HepG2 (cell line): Measurements from ENCODE around the gene FAR1. TPM values are rescaled to one million over a fixed set of nuclear protein-coding genes. Genes with fewer than 3 reads are reported as not detected.

Source experiments
- ATAC-seq: fragments of 200-7000 bp; cut with Tn5 transposase; 3 replicates; pipeline ENCODE4 v1.9.1; 2020; ENCODE audit warnings: mild to moderate bottlenecking, moderate library complexity
- BruUV-seq: library from RNA; stranded (reverse); fragments of 400-500 nt; replicated peaks from 2 replicates; lab custom pipeline; 2021; lab: Mats Ljungman, UMichigan
- CTCF ChIA-PET: fragments of 300-600 bp; formaldehyde crosslinking; extraction: SDS; loops from one replicate; lab custom pipeline; 2021; ENCODE audit warnings: low total read pairs, inconsistent platforms, low intra/inter-chr PET ratio; lab: Yijun Ruan, JAX
- POLR2A ChIA-PET: fragments of 350-600 bp; sonication (Branson Sonifier 250); formaldehyde crosslinking; loops from one replicate; lab custom pipeline; 2020; ENCODE audit warnings: antibody characterized with exemption, inconsistent platforms; lab: Yijun Ruan, JAX
- DNase-seq: peaks from one replicate; pipeline ENCODE4 v3.0.0-alpha.2; 2015; ENCODE audit warnings: low spot score
- FAIRE-seq: peaks from 3 replicates; lab custom pipeline; 2011; peaks lifted over from hg19 to GRCh38; lab: Jason Lieb, UNC
- H2AFZ ChIP-seq: one replicate; pipeline ENCODE4 v1.6.1; 2011; ENCODE audit warnings: low read length, inconsistent platforms
- H3K27ac ChIP-seq: fragments of 300-600 bp; 3 replicates; pipeline ENCODE4 v1.8.0; 2011; ENCODE audit warnings: mixed run types, mild to moderate bottlenecking, mixed read lengths, low read length, inconsistent platforms; ENCODE audit not compliant: insufficient read depth; ENCODE audit errors: extremely low read length
- H3K27me3 ChIP-seq, 2 experiments: fragments of 200-600 bp in 1 of 2; 2 replicates in 1 of 2; 3 replicates in 1 of 2; pipeline versions ENCODE4 v1.6.0 to v1.8.0; 2011; ENCODE audit warnings: low read length in 2 of 2, mild to moderate bottlenecking in 2 of 2, moderate library complexity in 2 of 2, inconsistent platforms in 1 of 2; ENCODE audit not compliant: insufficient read depth in 2 of 2, control insufficient read depth in 1 of 2
- H3K36me3 ChIP-seq, 2 experiments: fragments of 200-600 bp in 1 of 2; replicated peaks in 1 of 2; 2 replicates in 1 of 2; 3 replicates in 1 of 2; pipeline versions ENCODE4 v1.5.1 to v1.8.0; 2011; ENCODE audit warnings: low read length in 2 of 2, inconsistent platforms in 1 of 2; ENCODE audit not compliant: insufficient read depth in 2 of 2, control insufficient read depth in 1 of 2
- H3K4me1 ChIP-seq: 2 replicates; pipeline ENCODE4 v1.5.1; 2012; ENCODE audit warnings: low read length, inconsistent platforms; ENCODE audit not compliant: insufficient read depth
- H3K4me2 ChIP-seq: 2 replicates; pipeline ENCODE4 v1.6.0; 2011; ENCODE audit warnings: low read depth, low read length, inconsistent platforms
- H3K4me3 ChIP-seq, 3 experiments: fragments of 200-600 bp in 1 of 3; sonication (generic), shearing (Covaris generic) in 1 of 3; replicated peaks in 1 of 3; 2 replicates each; pipeline ENCODE4 v1.5.1; 2011 to 2016; ENCODE audit warnings: low read length in 3 of 3, inconsistent platforms in 2 of 3, low read depth in 2 of 3, mild to moderate bottlenecking in 2 of 3, control low read depth in 1 of 3, mixed read lengths in 1 of 3; ENCODE audit not compliant: insufficient read depth in 1 of 3
- H3K79me2 ChIP-seq: one replicate; pipeline ENCODE4 v1.6.1; 2011; ENCODE audit warnings: low read length, inconsistent platforms; ENCODE audit not compliant: insufficient read depth
- H3K9ac ChIP-seq: 2 replicates; pipeline ENCODE4 v1.6.0; 2011; ENCODE audit warnings: mild to moderate bottlenecking, low read depth, low read length, inconsistent platforms; ENCODE audit not compliant: insufficient read depth
- H3K9me3 ChIP-seq: 2 replicates; pipeline ENCODE4 v1.5.1; 2012; ENCODE audit warnings: mild to moderate bottlenecking, low read length
- H4K20me1 ChIP-seq: 2 replicates; pipeline ENCODE4 v1.6.0; 2011; ENCODE audit warnings: inconsistent platforms, mild to moderate bottlenecking, low read length, moderate library complexity; ENCODE audit not compliant: insufficient read depth
- NFE2L1 ChIP-seq: sonication (generic); formaldehyde crosslinking; IDR thresholded peaks from 2 replicates; pipeline ENCODE4 v1.4.0; 2020; ENCODE audit warnings: missing genetic modification reagents, mild to moderate bottlenecking, borderline replicate concordance
- PBX2 ChIP-seq: IDR thresholded peaks from 2 replicates; pipeline ENCODE4 v1.6.1; 2016; ENCODE audit warnings: control low read depth
- SCMH1 ChIP-seq: sonication (generic); formaldehyde crosslinking; IDR thresholded peaks from 2 replicates; pipeline ENCODE4 v1.9.0; 2021; ENCODE audit warnings: missing genetic modification reagents, mild to moderate bottlenecking, borderline replicate concordance
- ZBTB38 ChIP-seq: sonication (generic); formaldehyde crosslinking; IDR thresholded peaks from 2 replicates; pipeline ENCODE4 v1.5.1; 2020; ENCODE audit warnings: mild to moderate bottlenecking, missing genetic modification reagents
- ZNF564 ChIP-seq: sonication (generic); formaldehyde crosslinking; IDR thresholded peaks from 2 replicates; pipeline ENCODE4 v1.8.1; 2023; ENCODE audit warnings: mild to moderate bottlenecking, missing genetic modification reagents
- ZNF607 ChIP-seq: sonication (generic); formaldehyde crosslinking; IDR thresholded peaks from 2 replicates; pipeline ENCODE4 v1.5.1; 2020; ENCODE audit warnings: missing genetic modification reagents, mild to moderate bottlenecking, borderline replicate concordance
- WGBS: methylation state at CpG from one replicate; pipeline ENCODE4 v1.1.6; 2017; ENCODE audit warnings: low lambda C conversion rate; 5-methylcytosine and 5-hydroxymethylcytosine counted together
- in situ Hi-C: cut with HindIII; loops from 2 replicates; pipeline ENCODE4 v1.10.0; 2017; ENCODE audit warnings: low pct_unique_long_range_greater_than_20kb; ENCODE audit not compliant: extremely low pct_ligation_motif_present
- intact Hi-C: fragments of 100-400 bp; cut with micrococcal nuclease; formaldehyde crosslinking; loops from one replicate; pipeline ENCODE4 v1.10.0; 2022; ENCODE audit not compliant: unreplicated experiment
- polyA plus RNA-seq, 8 experiments: library from polyadenylated mRNA; depleted of rRNA in 3 of 8; stranded (reverse) in 7 of 8; unstranded in 1 of 8; fragments of >200 nt; fragmentation: Illumina TruSeq in 4 of 8; extraction: Trizol in 4 of 8; gene quantifications; 2 replicates each; pipeline versions ENCODE4 v1.2.1 to v1.2.3, GENCODE V29; 2011 to 2016; ENCODE audit warnings: low read depth in 4 of 8, missing spikeins in 1 of 8, mixed read lengths in 1 of 8; ENCODE audit not compliant: insufficient read depth in 1 of 8
- total RNA-seq, 5 experiments: library from RNA; depleted of rRNA; stranded (reverse); fragments of >200 nt; fragmentation: Illumina TruSeq; extraction: Trizol; gene quantifications; 2 replicates each; pipeline ENCODE4 v1.2.3, GENCODE V29; 2016; ENCODE audit warnings: low read depth in 1 of 5
- TF ChIP-seq, protein P1 (sequence below): sonication (generic); formaldehyde crosslinking; IDR thresholded peaks from 2 replicates; pipeline ENCODE4 v1.5.1; 2020; ENCODE audit warnings: missing genetic modification reagents, mild to moderate bottlenecking, borderline replicate concordance
- TF ChIP-seq, protein P2 (sequence below): sonication (generic); formaldehyde crosslinking; IDR thresholded peaks from 2 replicates; pipeline ENCODE4 v1.9.0; 2021; ENCODE audit warnings: mild to moderate bottlenecking, missing genetic modification reagents

Gene FAR1
- total and polyA plus RNA-seq, 2 of the 13 experiments (the other 11 are each of a cell fraction or from before 2014, with no cell fraction given) = 0.40 to 0.95 TPM

DNA sequence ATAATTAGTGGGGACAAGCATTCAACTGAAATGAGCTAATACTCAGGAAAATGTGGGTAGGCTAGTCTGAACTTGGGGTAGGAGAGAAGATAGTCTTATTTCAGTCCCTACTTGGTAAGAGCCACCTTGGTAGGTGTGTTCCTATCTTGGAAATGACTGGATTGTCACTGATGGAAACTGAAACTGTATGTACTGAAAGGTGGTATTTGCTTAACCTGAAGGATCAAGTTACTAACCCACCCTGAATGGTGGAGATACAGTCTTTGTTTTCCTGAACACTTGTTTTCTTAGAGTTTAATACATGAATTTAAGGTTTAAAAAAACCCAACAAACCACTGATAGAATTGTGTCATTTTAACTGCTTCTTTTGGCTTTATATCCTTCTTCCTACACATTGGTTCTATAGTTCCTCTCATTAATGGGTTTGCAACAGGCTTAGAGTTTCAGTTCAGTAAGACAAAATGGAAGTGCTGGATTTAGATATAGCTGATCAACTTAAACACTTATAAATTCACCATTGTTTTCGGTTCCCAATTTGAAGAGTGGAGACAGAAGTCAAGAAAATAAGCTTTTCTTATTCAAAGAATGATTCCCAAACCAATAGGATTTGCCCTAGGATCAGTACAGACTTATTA, 4.2 kb downstream of the FAR1 start:
- H4K20me1 ChIP-seq = no peaks in the 10 kb centered on the region
- in situ Hi-C loops = no loop called here
- CTCF ChIA-PET = no interaction called here
- H3K36me3 ChIP-seq = no peaks in the 10 kb centered on the region
- no peaks in the 10 kb centered on the region for H3K4me1 ChIP-seq
- no TSS peak for BruUV-seq
- no peak for FAIRE-seq
- DNase-seq = no peak
- H3K9me3 ChIP-seq = no peaks in the 10 kb centered on the region
- no peaks in the 10 kb centered on the region for H3K27me3 ChIP-seq
- no peaks in the 10 kb centered on the region for H3K79me2 ChIP-seq
- TF ChIP-seq, protein P1, sequence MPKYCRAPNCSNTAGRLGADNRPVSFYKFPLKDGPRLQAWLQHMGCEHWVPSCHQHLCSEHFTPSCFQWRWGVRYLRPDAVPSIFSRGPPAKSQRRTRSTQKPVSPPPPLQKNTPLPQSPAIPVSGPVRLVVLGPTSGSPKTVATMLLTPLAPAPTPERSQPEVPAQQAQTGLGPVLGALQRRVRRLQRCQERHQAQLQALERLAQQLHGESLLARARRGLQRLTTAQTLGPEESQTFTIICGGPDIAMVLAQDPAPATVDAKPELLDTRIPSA = no peak
- TF ChIP-seq, all 625 proteins: peak for 0
- H3K4me2 ChIP-seq = no peak overlapping the region
- no peak overlapping the region for H3K4me3 ChIP-seq
- no peak for ATAC-seq
- POLR2A ChIA-PET = no interaction called here
- H3K9ac ChIP-seq = no peak overlapping the region
- WGBS = 0% methylated on average over 1 of the region's 1 CpG
- intact Hi-C loops = no loop called here
- no peak overlapping the region for H2AFZ ChIP-seq
- H3K27ac ChIP-seq = no peak overlapping the region

- Histone ChIP-seq H3K4me1 (no peaks in the 10 kb centered on the region), H3K4me3 (no peak overlapping the region), H3K9ac (no peak overlapping the region), H3K27me3 (no peaks in the 10 kb centered on the region), H3K36me3 (no peaks in the 10 kb centered on the region), H2AFZ (no peak overlapping the region), H3K9me3 (no peaks in the 10 kb centered on the region), H4K20me1 (no peaks in the 10 kb centered on the region), H3K79me2 (no peaks in the 10 kb centered on the region), H3K4me2 (no peak overlapping the region), H3K27ac (no peak overlapping the region)
- POLR2A ChIA-PET = no interaction called here
- WGBS = 47% methylated on average over 6 of the region's 6 CpGs
- no peak for ATAC-seq
- in situ Hi-C loops = no loop called here
- FAIRE-seq = no peak
- no peak for DNase-seq
- CTCF ChIA-PET = no interaction called here
- BruUV-seq = no TSS peak
- intact Hi-C loops = no loop called here
- no peak for TF ChIP-seq ZNF564 (CRISPR knock-in tag)
- TF ChIP-seq, protein P2, sequence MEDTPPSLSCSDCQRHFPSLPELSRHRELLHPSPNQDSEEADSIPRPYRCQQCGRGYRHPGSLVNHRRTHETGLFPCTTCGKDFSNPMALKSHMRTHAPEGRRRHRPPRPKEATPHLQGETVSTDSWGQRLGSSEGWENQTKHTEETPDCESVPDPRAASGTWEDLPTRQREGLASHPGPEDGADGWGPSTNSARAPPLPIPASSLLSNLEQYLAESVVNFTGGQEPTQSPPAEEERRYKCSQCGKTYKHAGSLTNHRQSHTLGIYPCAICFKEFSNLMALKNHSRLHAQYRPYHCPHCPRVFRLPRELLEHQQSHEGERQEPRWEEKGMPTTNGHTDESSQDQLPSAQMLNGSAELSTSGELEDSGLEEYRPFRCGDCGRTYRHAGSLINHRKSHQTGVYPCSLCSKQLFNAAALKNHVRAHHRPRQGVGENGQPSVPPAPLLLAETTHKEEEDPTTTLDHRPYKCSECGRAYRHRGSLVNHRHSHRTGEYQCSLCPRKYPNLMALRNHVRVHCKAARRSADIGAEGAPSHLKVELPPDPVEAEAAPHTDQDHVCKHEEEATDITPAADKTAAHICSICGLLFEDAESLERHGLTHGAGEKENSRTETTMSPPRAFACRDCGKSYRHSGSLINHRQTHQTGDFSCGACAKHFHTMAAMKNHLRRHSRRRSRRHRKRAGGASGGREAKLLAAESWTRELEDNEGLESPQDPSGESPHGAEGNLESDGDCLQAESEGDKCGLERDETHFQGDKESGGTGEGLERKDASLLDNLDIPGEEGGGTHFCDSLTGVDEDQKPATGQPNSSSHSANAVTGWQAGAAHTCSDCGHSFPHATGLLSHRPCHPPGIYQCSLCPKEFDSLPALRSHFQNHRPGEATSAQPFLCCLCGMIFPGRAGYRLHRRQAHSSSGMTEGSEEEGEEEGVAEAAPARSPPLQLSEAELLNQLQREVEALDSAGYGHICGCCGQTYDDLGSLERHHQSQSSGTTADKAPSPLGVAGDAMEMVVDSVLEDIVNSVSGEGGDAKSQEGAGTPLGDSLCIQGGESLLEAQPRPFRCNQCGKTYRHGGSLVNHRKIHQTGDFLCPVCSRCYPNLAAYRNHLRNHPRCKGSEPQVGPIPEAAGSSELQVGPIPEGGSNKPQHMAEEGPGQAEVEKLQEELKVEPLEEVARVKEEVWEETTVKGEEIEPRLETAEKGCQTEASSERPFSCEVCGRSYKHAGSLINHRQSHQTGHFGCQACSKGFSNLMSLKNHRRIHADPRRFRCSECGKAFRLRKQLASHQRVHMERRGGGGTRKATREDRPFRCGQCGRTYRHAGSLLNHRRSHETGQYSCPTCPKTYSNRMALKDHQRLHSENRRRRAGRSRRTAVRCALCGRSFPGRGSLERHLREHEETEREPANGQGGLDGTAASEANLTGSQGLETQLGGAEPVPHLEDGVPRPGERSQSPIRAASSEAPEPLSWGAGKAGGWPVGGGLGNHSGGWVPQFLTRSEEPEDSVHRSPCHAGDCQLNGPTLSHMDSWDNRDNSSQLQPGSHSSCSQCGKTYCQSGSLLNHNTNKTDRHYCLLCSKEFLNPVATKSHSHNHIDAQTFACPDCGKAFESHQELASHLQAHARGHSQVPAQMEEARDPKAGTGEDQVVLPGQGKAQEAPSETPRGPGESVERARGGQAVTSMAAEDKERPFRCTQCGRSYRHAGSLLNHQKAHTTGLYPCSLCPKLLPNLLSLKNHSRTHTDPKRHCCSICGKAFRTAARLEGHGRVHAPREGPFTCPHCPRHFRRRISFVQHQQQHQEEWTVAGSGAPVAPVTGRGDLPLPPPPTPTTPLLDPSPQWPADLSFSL (CRISPR knock-in tag) = no peak
- no peak for TF ChIP-seq PBX2 (CRISPR knock-in tag)
- TF ChIP-seq ZBTB38 (CRISPR knock-in tag) = no peak
- no peak for TF ChIP-seq SCMH1 (CRISPR knock-in tag)
- no peak for TF ChIP-seq NFE2L1 (CRISPR knock-in tag)
- no peak for TF ChIP-seq ZNF607 (CRISPR knock-in tag)
Measured at GRCh38 chr11:13674799-13675509, 6.5 kb downstream of the FAR1 start.
